HEK293 (cell line): ENCODE data around the gene SAMD11.

Experiments used
- CTCF ChIA-PET: fragments of 350-600 bp; formaldehyde crosslinking; extraction: SDS; loops from one replicate; lab custom pipeline; 2021; ENCODE audit warnings: antibody characterized with exemption; lab: Yijun Ruan, JAX
- POLR2A ChIA-PET: fragments of 300-600 bp; formaldehyde crosslinking; extraction: SDS; loops from one replicate; lab custom pipeline; 2020; ENCODE audit warnings: antibody characterized with exemption, inconsistent platforms; lab: Yijun Ruan, JAX
- H3K27ac ChIP-seq: fragments of 200-500 bp; sonication (Bioruptor generic); 2 replicates; pipeline ENCODE4 v1.5.1; 2014; ENCODE audit warnings: low read depth, low read length, control low read depth, inconsistent platforms; ENCODE audit errors: extremely low read depth
- H3K36me3 ChIP-seq, 2 experiments: fragments of 200-500 bp in 1 of 2; sonication (Bioruptor generic) in 1 of 2; 1 replicate in 1 of 2; 2 replicates in 1 of 2; pipeline ENCODE4 v1.5.1; 2014 to 2017; ENCODE audit warnings: inconsistent platforms in 2 of 2, low read length in 2 of 2; ENCODE audit not compliant: control insufficient read depth in 2 of 2, insufficient read depth in 1 of 2
- H3K4me1 ChIP-seq: fragments of 200-500 bp; sonication (Bioruptor generic); 2 replicates; pipeline ENCODE4 v1.5.1; 2014; ENCODE audit warnings: mild to moderate bottlenecking, low read length, inconsistent platforms; ENCODE audit not compliant: control insufficient read depth, insufficient read depth
- H3K4me3 ChIP-seq: 2 replicates; pipeline ENCODE4 v1.5.1; 2011; ENCODE audit warnings: low read depth, mild to moderate bottlenecking, control low read depth, low read length, moderate library complexity
- H3K9me3 ChIP-seq: fragments of 200-500 bp; sonication (Bioruptor generic); 2 replicates; pipeline ENCODE4 v1.5.1; 2014; ENCODE audit warnings: low read depth, low read length, inconsistent platforms; ENCODE audit not compliant: control insufficient read depth, insufficient read depth
- HIC1 ChIP-seq: fragments of 450-650 bp; formaldehyde crosslinking; IDR thresholded peaks from 2 replicates; pipeline ENCODE4 v1.5.1; 2016; ENCODE audit warnings: missing biosample characterization, missing genetic modification characterization
- MZF1 ChIP-seq: fragments of 450-650 bp; formaldehyde crosslinking; IDR thresholded peaks from 2 replicates; pipeline ENCODE4 v1.5.1; 2017; ENCODE audit warnings: missing biosample characterization, missing genetic modification characterization, borderline replicate concordance
- PATZ1 ChIP-seq: fragments of 450-650 bp; formaldehyde crosslinking; IDR thresholded peaks from 2 replicates; pipeline ENCODE4 v1.5.1; 2016; ENCODE audit warnings: missing biosample characterization, missing genetic modification characterization
- RBAK ChIP-seq: fragments of 450-650 bp; formaldehyde crosslinking; IDR thresholded peaks from 2 replicates; pipeline ENCODE4 v1.5.1; 2016; ENCODE audit warnings: missing biosample characterization, missing genetic modification characterization
- SETDB1 ChIP-seq: IDR thresholded peaks from one replicate; pipeline ENCODE4 v1.6.1; 2017; ENCODE audit warnings: mild to moderate bottlenecking, low read length, moderate library complexity, mixed read lengths; ENCODE audit not compliant: insufficient read length
- ZBTB44 ChIP-seq: fragments of 450-650 bp; IDR thresholded peaks from 2 replicates; pipeline ENCODE4 v1.5.1; 2018; ENCODE audit warnings: missing biosample characterization, mild to moderate bottlenecking, missing genetic modification characterization
- ZBTB6 ChIP-seq: fragments of 450-650 bp; formaldehyde crosslinking; IDR thresholded peaks from 2 replicates; pipeline ENCODE4 v1.5.1; 2017; ENCODE audit warnings: missing biosample characterization, missing genetic modification characterization
- ZEB2 ChIP-seq: fragments of 450-650 bp; formaldehyde crosslinking; IDR thresholded peaks from 2 replicates; pipeline ENCODE4 v1.5.1; 2016; ENCODE audit warnings: missing biosample characterization, missing genetic modification characterization
- ZFP3 ChIP-seq: fragments of 450-650 bp; formaldehyde crosslinking; IDR thresholded peaks from 2 replicates; pipeline ENCODE4 v1.5.1; 2016; ENCODE audit warnings: low read depth, missing biosample characterization, missing genetic modification characterization
- ZNF121 ChIP-seq: fragments of 450-650 bp; formaldehyde crosslinking; IDR thresholded peaks from 2 replicates; pipeline ENCODE4 v1.5.1; 2016; ENCODE audit warnings: missing biosample characterization, missing genetic modification characterization
- ZNF223 ChIP-seq: fragments of 450-650 bp; formaldehyde crosslinking; IDR thresholded peaks from 2 replicates; pipeline ENCODE4 v1.5.1; 2016; ENCODE audit warnings: missing biosample characterization, missing genetic modification characterization
- ZNF274 ChIP-seq, 2 experiments: fragments of 200-500 bp in 1 of 2; fragments of 450-650 bp in 1 of 2; sonication (Bioruptor generic) in 1 of 2; formaldehyde crosslinking in 1 of 2; IDR thresholded peaks; 2 replicates each; pipeline versions ENCODE4 v1.5.1 to v1.6.1; 2014 to 2016; ENCODE audit warnings: borderline replicate concordance in 1 of 2, inconsistent platforms in 1 of 2, low read length in 1 of 2, missing biosample characterization in 1 of 2, missing genetic modification characterization in 1 of 2
- ZNF280D ChIP-seq: fragments of 450-650 bp; formaldehyde crosslinking; IDR thresholded peaks from 2 replicates; pipeline ENCODE4 v1.5.1; 2016; ENCODE audit warnings: missing biosample characterization, missing genetic modification characterization
- ZNF37A ChIP-seq: fragments of 450-650 bp; IDR thresholded peaks from 2 replicates; pipeline ENCODE4 v1.5.1; 2018; ENCODE audit warnings: missing biosample characterization, missing genetic modification characterization
- ZNF398 ChIP-seq: fragments of 450-650 bp; formaldehyde crosslinking; IDR thresholded peaks from 2 replicates; pipeline ENCODE4 v1.5.1; 2017; ENCODE audit warnings: missing biosample characterization, missing genetic modification characterization
- ZNF423 ChIP-seq: fragments of 450-650 bp; formaldehyde crosslinking; IDR thresholded peaks from 2 replicates; pipeline ENCODE4 v1.5.1; 2016; ENCODE audit warnings: missing biosample characterization, missing genetic modification characterization
- ZNF433 ChIP-seq: fragments of 450-650 bp; formaldehyde crosslinking; IDR thresholded peaks from 2 replicates; pipeline ENCODE4 v1.5.1; 2016; ENCODE audit warnings: missing biosample characterization, missing genetic modification characterization, low read depth
- ZNF510 ChIP-seq: fragments of 450-650 bp; formaldehyde crosslinking; IDR thresholded peaks from 2 replicates; pipeline ENCODE4 v1.5.1; 2018; ENCODE audit warnings: mild to moderate bottlenecking, missing genetic modification characterization, missing biosample characterization; ENCODE audit not compliant: insufficient replicate concordance
- ZNF645 ChIP-seq: fragments of 450-650 bp; formaldehyde crosslinking; IDR thresholded peaks from 2 replicates; pipeline ENCODE4; 2016; ENCODE audit warnings: missing biosample characterization, missing genetic modification characterization
- ZNF664 ChIP-seq: fragments of 450-650 bp; formaldehyde crosslinking; IDR thresholded peaks from 2 replicates; pipeline ENCODE4 v1.5.1; 2016; ENCODE audit warnings: missing biosample characterization, missing genetic modification characterization
- ZNF830 ChIP-seq: fragments of 450-650 bp; IDR thresholded peaks from 2 replicates; pipeline ENCODE4 v1.5.0; 2018; ENCODE audit warnings: missing biosample characterization, missing genetic modification characterization, low read depth, mild to moderate bottlenecking, moderate library complexity
- ZSCAN16 ChIP-seq: fragments of 450-650 bp; formaldehyde crosslinking; IDR thresholded peaks from 2 replicates; pipeline ENCODE4 v1.5.1; 2016; ENCODE audit warnings: missing biosample characterization, missing genetic modification characterization

Gene SAMD11

GRCh38 chr1:955474-955873 is 31.8 kb downstream of the SAMD11 start:
- Histone ChIP-seq H3K36me3 (peaks cover 11 to 73% of the 10 kb centered on the region in 2 experiments; a peak in 2 of 3 replicates), H3K27ac (no peak overlapping the region), H3K4me1 (no peaks in the 10 kb centered on the region), H3K4me3 (no peak overlapping the region), H3K9me3 (no peaks in the 10 kb centered on the region)
- POLR2A ChIA-PET, result interaction anchor here (0.8 kb wide), 1 partner anchor 31 kb away, joined by 3 read pairs; no protein-coding TSS in a partner anchor
- CTCF ChIA-PET, result no interaction called here
- TF ChIP-seq ZNF274 (IDR thresholded peaks at IDR 0.05; ENCODE audit: low read length) (no peak), ZNF274 (tag by site-specific recombination; IDR thresholded peaks at IDR 0.05; ENCODE audit: borderline replicate concordance) (no peak), ZNF830 (tag by site-specific recombination) (no peak), ZNF664 (tag by site-specific recombination) (no peak), ZNF280D (tag by site-specific recombination) (no peak), ZNF510 (tag by site-specific recombination) (no peak), ZNF37A (tag by site-specific recombination) (no peak), SETDB1 (no peak), HIC1 (no peak), ZNF121 (no peak), ZNF645 (no peak), RBAK (tag by site-specific recombination) (no peak), PATZ1 (tag by site-specific recombination) (no peak), ZEB2 (no peak)

- no peaks in the 10 kb centered on the region for H3K4me1 ChIP-seq
- POLR2A ChIA-PET, result interaction anchor here (1.1 kb wide), 1 partner anchor 14 kb away, joined by 4 read pairs; no protein-coding TSS in a partner anchor
- no peak for TF ChIP-seq ZNF423 (tag by site-specific recombination)
- TF ChIP-seq ZBTB44 (tag by site-specific recombination), result no peak
- no peak for TF ChIP-seq ZNF223 (tag by site-specific recombination)
- TF ChIP-seq MZF1 (tag by site-specific recombination), result no peak
- no peak for TF ChIP-seq ZNF433 (tag by site-specific recombination)
- no peak for TF ChIP-seq ZNF398 (tag by site-specific recombination)
- no peak for TF ChIP-seq ZBTB6
- no peak for TF ChIP-seq ZSCAN16 (tag by site-specific recombination)
- no peak for TF ChIP-seq ZFP3 (tag by site-specific recombination)
Measured at GRCh38 chr1:956636-957035, 32.9 kb downstream of the SAMD11 start.

More at GRCh38 chr1:956636-957035, 32.9 kb downstream of the SAMD11 start:
- Histone ChIP-seq H3K9me3 (no peaks in the 10 kb centered on the region), H3K27ac (no peak overlapping the region), H3K36me3 (peaks cover 9 to 64% of the 10 kb centered on the region in 2 experiments; a peak in 2 of 3 replicates), H3K4me3 (no peak overlapping the region)
- CTCF ChIA-PET, result interaction anchor here (0.7 to 0.9 kb wide), 3 partner anchors 15 to 107 kb away, joined by 3 read pairs; no protein-coding TSS in a partner anchor
